Naive thymus-derived CD8-positive, alpha-beta T cell (primary cell): ENCODE measurements around the gene ATP2C2. TPM values are rescaled to one million over a fixed set of nuclear protein-coding genes. Genes with fewer than 3 reads are reported as not detected.

ENCODE experiments used
- ATAC-seq, 2 donors: fragments of 150-1000 bp; cut with Tn5 transposase in 1 of 2; sonication (Bioruptor Pico), chemical (Tn5 transposase) in 1 of 2; 1 replicate in 1 of 2; 2 replicates in 1 of 2; pipeline ENCODE4 v1.10.0; 2021; ENCODE audit warnings: mild to moderate bottlenecking in 2 of 2, moderate library complexity in 2 of 2
- POLR2A ChIA-PET: fragments of 350-600 bp; sonication (Branson Sonifier 250); formaldehyde crosslinking; loops from one replicate; lab custom pipeline; 2021; ENCODE audit warnings: antibody characterized with exemption; lab: Charles Lee
- DNase-seq, 10 donors: peaks; one replicate each; pipeline versions ENCODE4 v3.0.0 to v3.0.0-alpha.2; 2020 to 2022
- H3K27ac Mint-ChIP-seq, 10 donors: one replicate each; pipeline ENCODE4 v1.8.0; 2020 to 2022; ENCODE audit warnings: mild to moderate bottlenecking in 10 of 10, mixed read lengths in 10 of 10, moderate library complexity in 4 of 10, inconsistent platforms in 1 of 10
- H3K27me3 Mint-ChIP-seq, 5 donors: one replicate each; pipeline ENCODE4 v1.8.0; 2021 to 2022; ENCODE audit warnings: mixed read lengths in 5 of 5
- H3K36me3 Mint-ChIP-seq, 3 donors: one replicate each; pipeline ENCODE4 v1.8.0; 2020 to 2022; ENCODE audit warnings: mixed read lengths in 3 of 3, mild to moderate bottlenecking in 2 of 3, inconsistent platforms in 1 of 3
- H3K4me1 Mint-ChIP-seq, 4 donors: one replicate each; pipeline ENCODE4 v1.8.0; 2021 to 2022; ENCODE audit warnings: mixed read lengths in 4 of 4
- H3K4me3 Mint-ChIP-seq, 10 donors: one replicate each; pipeline ENCODE4 v1.8.0; 2020 to 2022; ENCODE audit warnings: mild to moderate bottlenecking in 10 of 10, mixed read lengths in 10 of 10, moderate library complexity in 6 of 10, inconsistent platforms in 1 of 10
- H3K9me3 Mint-ChIP-seq, 9 donors: one replicate each; pipeline ENCODE4 v1.8.0; 2020 to 2022; ENCODE audit warnings: mixed read lengths in 9 of 9, mild to moderate bottlenecking in 3 of 9, inconsistent platforms in 1 of 9, moderate library complexity in 1 of 9
- polyA plus RNA-seq, 3 donors: library from polyadenylated mRNA; unstranded; fragments of 300-500 nt; fragmentation: Illumina TruSeq; gene quantifications; one replicate each; pipeline ENCODE4 v1.2.3, GENCODE V29; 2021
- total RNA-seq, 8 experiments: library from RNA in 2 of 8; stranded (reverse) in 2 of 8; gene quantifications; one replicate each; pipeline ENCODE4 v1.2.3 and lab custom pipeline; 2021 to 2026

The ATP2C2 gene
- total and polyA plus RNA-seq, 5 experiments from 2014 or later, result not detected

DNA sequence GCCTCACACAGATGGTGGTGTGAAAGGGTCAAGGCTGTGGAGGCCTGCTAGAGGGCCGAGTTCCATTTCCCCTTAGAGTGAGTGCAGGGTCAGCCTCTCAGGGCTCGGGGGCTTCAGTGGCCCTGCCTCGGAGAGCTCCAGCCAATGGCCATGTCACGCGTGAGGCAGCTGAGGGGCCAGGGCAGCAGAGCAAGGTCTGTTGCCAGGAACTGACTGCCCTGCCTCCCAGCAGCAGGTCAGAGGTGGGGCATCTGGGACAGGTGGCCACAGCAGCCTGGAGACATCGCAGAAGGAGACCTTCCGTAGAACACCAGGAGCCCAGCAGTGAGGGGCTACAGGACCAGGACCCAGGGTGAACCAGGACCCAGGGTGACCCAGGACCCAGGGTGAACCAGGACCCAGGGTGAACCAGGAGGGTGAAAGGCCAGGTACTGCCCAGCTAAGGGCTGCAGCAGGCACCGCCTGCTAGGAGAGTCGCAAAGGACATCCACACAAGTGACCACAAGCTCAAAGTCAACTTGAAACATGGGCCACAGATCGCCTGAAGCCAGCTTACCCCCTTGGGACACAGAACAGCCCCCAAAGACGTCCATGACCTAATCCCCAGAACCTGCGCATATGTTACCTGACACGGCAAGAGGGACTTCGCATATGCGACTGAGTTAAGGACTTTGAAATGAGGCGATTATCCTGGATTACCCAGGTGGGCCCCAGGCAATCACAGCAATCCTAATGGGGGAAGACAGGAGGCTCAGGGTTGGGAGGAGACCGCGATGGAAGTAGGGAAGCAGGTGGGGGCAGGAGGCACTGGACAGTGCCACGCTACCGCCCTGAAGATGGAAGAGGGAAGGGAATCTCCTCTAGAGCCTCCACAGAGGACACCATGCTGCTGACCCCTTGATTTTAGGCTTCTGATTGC is 141.0 kb downstream of the ATP2C2 start:
- POLR2A ChIA-PET, result interaction anchor here (0.7 to 1.6 kb wide), 5 partner anchors 22 to 232 kb away, joined by 3 to 4 read pairs (median 3); no protein-coding TSS in a partner anchor

DNA sequence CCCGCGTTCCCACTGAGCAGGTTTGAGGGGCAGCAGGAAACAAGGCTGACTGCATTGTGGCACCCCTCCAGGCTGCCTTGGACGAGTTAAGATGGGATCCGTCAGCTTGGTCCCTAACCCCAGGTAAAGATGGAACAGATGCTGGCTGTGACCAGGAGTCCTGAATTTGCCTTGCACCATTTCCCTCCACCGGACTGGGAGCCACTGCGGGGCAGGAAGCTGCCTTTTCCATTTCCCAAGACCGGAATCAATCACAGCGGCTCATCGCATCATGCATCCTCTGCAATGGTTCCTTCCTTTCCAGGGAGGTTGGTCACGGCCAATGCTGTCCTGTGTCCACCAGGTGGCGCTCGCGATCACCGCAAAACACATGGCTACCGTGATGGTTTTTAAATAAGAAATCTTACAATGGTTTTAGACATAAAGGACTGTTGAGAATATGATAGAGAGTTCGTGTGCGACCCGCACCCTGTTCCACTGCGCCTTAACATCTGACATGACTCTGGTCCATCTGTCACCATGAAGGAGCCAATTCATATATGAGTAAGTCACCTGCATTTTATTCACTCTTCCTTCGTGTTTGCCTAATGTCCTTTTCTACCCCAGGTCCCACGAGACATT is 143.0 kb downstream of the ATP2C2 start:
- Mint-ChIP-seq H3K4me1 (peaks cover 33 to 87% (median 71%) of the 10 kb centered on the region in 4 donors), H3K36me3 (no peaks in the 10 kb centered on the region), H3K4me3 (peak overlapping the region in 8 of 10 donors; percentile 3 to 64 (median 52)), H3K9me3 (no peaks in the 10 kb centered on the region), H3K27ac (peak overlapping the region in 9 of 10 donors; percentile 80 to 92 (median 86)), H3K27me3 (no peaks in the 10 kb centered on the region)
- POLR2A ChIA-PET, result interaction anchor here (0.5 to 11.4 kb wide), 13 partner anchors 9 to 227 kb away, joined by 3 to 107 read pairs (median 6); partner anchors contain the start of gene KLHL36
- ATAC-seq (peak; percentile 20 to 21), DNase-seq (peak; percentile 63 to 91 (median 86))

More for the DNA sequence above, 141.0 kb downstream of the ATP2C2 start:
- H3K9me3 Mint-ChIP-seq, result no peaks in the 10 kb centered on the region
- H3K27me3 Mint-ChIP-seq, result no peaks in the 10 kb centered on the region
- DNase-seq (peak in 1 of 10 donors; percentile 60), ATAC-seq (no peak)
- peak overlapping the region in 3 of 10 donors; percentile 18 to 68 (median 51) for H3K4me3 Mint-ChIP-seq
- H3K36me3 Mint-ChIP-seq, result no peaks in the 10 kb centered on the region
- H3K27ac Mint-ChIP-seq, result peak overlapping the region in 2 of 10 donors; percentile 42 to 45
- H3K4me1 Mint-ChIP-seq, result peaks cover 28 to 88% (median 74%) of the 10 kb centered on the region in 4 donors

DNA sequence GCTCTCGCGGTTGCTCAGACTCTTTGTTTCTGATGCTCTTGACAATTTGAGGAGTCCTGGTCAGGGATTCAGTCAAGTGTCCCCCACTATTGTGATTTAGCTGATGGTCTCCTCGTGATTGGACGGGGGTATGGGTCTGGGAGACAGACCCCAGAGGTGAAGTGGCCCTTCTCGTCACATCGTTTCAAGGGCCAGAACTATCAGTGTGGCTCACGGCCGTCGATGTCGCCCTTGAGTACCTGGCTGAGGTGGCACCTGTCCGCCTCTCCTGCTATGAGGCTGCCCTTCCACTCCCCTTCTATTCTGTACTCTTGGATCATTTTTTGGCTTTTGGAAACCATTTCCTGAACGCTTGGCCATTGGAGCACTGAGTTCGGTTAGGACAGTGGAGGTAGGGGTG is 143.5 kb downstream of the ATP2C2 start:
- Mint-ChIP-seq H3K9me3 (no peaks in the 10 kb centered on the region), H3K4me1 (peaks cover 37 to 87% (median 73%) of the 10 kb centered on the region in 4 donors), H3K27ac (peak overlapping the region in 9 of 10 donors; percentile 80 to 92 (median 86)), H3K36me3 (no peaks in the 10 kb centered on the region), H3K4me3 (peak overlapping the region in 5 of 10 donors; percentile 5 to 62 (median 51)), H3K27me3 (no peaks in the 10 kb centered on the region)
- ATAC-seq (no peak), DNase-seq (no peak)
- POLR2A ChIA-PET, result interaction anchor here (1.5 to 11.4 kb wide), 6 partner anchors 38 to 226 kb away, joined by 4 to 107 read pairs (median 22); partner anchors contain the start of gene COTL1

DNA sequence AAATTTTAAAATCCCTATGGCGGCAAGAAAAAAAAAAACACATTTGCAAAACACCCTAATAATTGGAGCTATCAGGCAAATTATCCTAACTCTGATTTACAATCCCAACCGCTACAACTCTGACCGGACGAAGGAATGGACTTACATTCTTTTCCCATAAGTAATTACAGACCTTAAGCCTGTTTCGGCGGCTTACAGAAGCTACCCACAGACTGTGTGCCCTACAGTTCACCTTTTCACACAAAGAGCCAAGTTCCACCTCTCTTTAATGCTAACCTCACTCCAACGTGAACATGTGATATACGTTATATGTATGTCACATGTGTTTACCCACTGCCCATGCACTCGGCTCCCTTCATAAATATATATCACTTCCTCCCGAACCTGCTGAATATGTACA is 144.8 kb downstream of the ATP2C2 start:
- Mint-ChIP-seq H3K4me3 (peak overlapping the region in 7 of 10 donors; percentile 2 to 77 (median 64)), H3K27me3 (no peaks in the 10 kb centered on the region), H3K9me3 (no peaks in the 10 kb centered on the region), H3K27ac (peak overlapping the region; percentile 90 to 99 (median 97)), H3K36me3 (no peaks in the 10 kb centered on the region), H3K4me1 (peaks cover 35 to 84% (median 71%) of the 10 kb centered on the region in 4 donors)
- no peak for ATAC-seq
- no peak for DNase-seq
- POLR2A ChIA-PET, result interaction anchor here (0.7 to 11.4 kb wide), 13 partner anchors 11 to 217 kb away, joined by 3 to 107 read pairs (median 4); partner anchors contain the start of genes COTL1 and KLHL36

DNA sequence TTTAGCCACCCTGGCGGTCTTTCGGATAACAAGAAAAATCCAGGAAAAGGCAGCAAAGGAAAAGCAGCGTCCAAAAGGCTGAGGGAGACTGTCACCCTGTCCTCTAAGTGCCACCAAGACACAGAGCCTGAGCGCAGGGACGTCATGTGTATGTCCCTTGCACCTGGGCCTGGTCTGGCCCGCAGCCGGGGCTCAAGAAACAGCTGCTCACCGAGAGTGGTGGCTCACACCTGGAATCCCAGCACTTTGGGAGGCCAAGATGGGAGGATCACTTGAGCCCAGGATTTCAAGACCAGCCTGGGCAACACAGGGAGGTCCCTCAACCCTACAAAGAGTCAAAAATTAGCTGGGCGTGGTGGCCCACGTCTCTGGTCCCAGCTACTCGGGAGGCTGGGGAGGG is 145.3 kb downstream of the ATP2C2 start:
- POLR2A ChIA-PET, result interaction anchor here (0.7 to 11.4 kb wide), 16 partner anchors 8 to 216 kb away, joined by 3 to 107 read pairs (median 4); partner anchors contain the start of genes COTL1 and KLHL36
- no peaks in the 10 kb centered on the region for H3K9me3 Mint-ChIP-seq
- DNase-seq, result peak in 1 of 10 donors; percentile 44
- H3K27me3 Mint-ChIP-seq, result no peaks in the 10 kb centered on the region
- H3K27ac Mint-ChIP-seq, result peak overlapping the region; percentile 90 to 99 (median 97)
- peak overlapping the region in 8 of 10 donors; percentile 64 to 85 (median 76) for H3K4me3 Mint-ChIP-seq
- H3K36me3 Mint-ChIP-seq, result no peaks in the 10 kb centered on the region
- H3K4me1 Mint-ChIP-seq, result peaks cover 30 to 82% (median 70%) of the 10 kb centered on the region in 4 donors
- no peak for ATAC-seq

Other genes with a start within 250 kb of the ATP2C2 start
- gene HSDL1, start 223.4 kb upstream of the ATP2C2 start, total RNA-seq, result 10 to 100 TPM; 23.6 to 24.8 TPM
- 10 to 100 TPM in 2 of 3 donors, 1 to 10 TPM in 1; 8.4 to 14.7 (median 14.2) TPM for gene HSDL1, start 223.4 kb upstream of the ATP2C2 start, polyA plus RNA-seq
- gene DNAAF1, start 223.2 kb upstream of the ATP2C2 start, total RNA-seq, result under 1 TPM; 0.18 to 0.19 TPM
- under 1 TPM in 2 of 3 donors, not detected in 1; 0.08 to 0.98 TPM for gene DNAAF1, start 223.2 kb upstream of the ATP2C2 start, polyA plus RNA-seq
- gene TAF1C, start 181.5 kb upstream of the ATP2C2 start, total RNA-seq, result 100 to 1,000 TPM; 107 to 110 TPM
- 1 to 10 TPM; 4.2 to 8.3 (median 7.9) TPM for gene TAF1C, start 181.5 kb upstream of the ATP2C2 start, polyA plus RNA-seq
- gene ADAD2, start 177.4 kb upstream of the ATP2C2 start, total RNA-seq, result not detected
- under 1 TPM; 0.10 to 0.21 (median 0.12) TPM for gene ADAD2, start 177.4 kb upstream of the ATP2C2 start, polyA plus RNA-seq
- not detected for gene KCNG4, start 128.5 kb upstream of the ATP2C2 start, total RNA-seq
- not detected for gene KCNG4, start 128.5 kb upstream of the ATP2C2 start, polyA plus RNA-seq
- gene WFDC1, start 73.7 kb upstream of the ATP2C2 start, total RNA-seq, result not detected
- not detected for gene WFDC1, start 73.7 kb upstream of the ATP2C2 start, polyA plus RNA-seq
- 1 to 10 TPM; 7.1 to 8.9 TPM for gene MEAK7, start 136.1 kb downstream of the ATP2C2 start, total RNA-seq
- gene MEAK7, start 136.1 kb downstream of the ATP2C2 start, polyA plus RNA-seq, result 1 to 10 TPM; 3.7 to 6.7 (median 4.6) TPM
- gene COTL1, start 249.5 kb downstream of the ATP2C2 start, total RNA-seq, result 100 to 1,000 TPM in 1 of 2 experiments, 10 to 100 TPM in 1; 99.1 to 101 TPM
- gene COTL1, start 249.5 kb downstream of the ATP2C2 start, polyA plus RNA-seq, result 100 to 1,000 TPM; 341 to 512 (median 425) TPM